ENCODE data around the gene GPRIN1.

GRCh38 chr5:176624142-176624541, 14.2 kb upstream of the GPRIN1 start:
- no peak for TF ChIP-seq CTCF (conservative IDR thresholded peaks at IDR 0.05 in 1 of 2, IDR thresholded peaks at IDR 0.05 in 1 of 2; ENCODE audit: extremely low read depth in 1 of 2, insufficient read depth in 1 of 2, low read depth in 1 of 2, low read length in 2 of 2)
- no peak for TF ChIP-seq EZH2 (IDR thresholded peaks at IDR 0.05; ENCODE audit: borderline replicate concordance, low read length)

Data from mammary epithelial cell (primary cell).